Transverse colon (tissue), 4 donors: ENCODE results near the gene RHEB. TPM values are rescaled to one million over a fixed set of nuclear protein-coding genes. Genes with fewer than 3 reads are reported as not detected.

Experiments used
- DNase-seq: peaks from one replicate; pipeline ENCODE4 v3.0.0-alpha.2; 2019
- H3K27ac ChIP-seq, 4 donors: fragments of 200-600 bp; sonication (generic); 2 replicates each; pipeline ENCODE4 v1.5.1; 2016 to 2018; ENCODE audit warnings: inconsistent platforms in 4 of 4
- H3K27me3 ChIP-seq: fragments of 200-600 bp; sonication (generic); 2 replicates; pipeline ENCODE4 v1.5.1; 2017; ENCODE audit warnings: inconsistent platforms
- H3K36me3 ChIP-seq, 4 donors: fragments of 200-600 bp; sonication (generic); 2 replicates each; pipeline ENCODE4 v1.5.1; 2017 to 2019; ENCODE audit warnings: inconsistent platforms in 4 of 4
- H3K4me1 ChIP-seq, 4 donors: fragments of 200-600 bp; sonication (generic); 2 replicates each; pipeline ENCODE4 v1.5.1; 2017 to 2020; ENCODE audit warnings: inconsistent platforms in 4 of 4
- H3K4me3 ChIP-seq, 4 donors: fragments of 200-600 bp; sonication (generic); 1 replicate in 1 of 4; 2 replicates in 3 of 4; pipeline versions ENCODE4 v1.5.1 to v1.6.1; 2017 to 2019; ENCODE audit warnings: inconsistent platforms in 4 of 4
- H3K9me3 ChIP-seq, 2 donors: fragments of 200-600 bp; sonication (generic); 2 replicates each; pipeline ENCODE4 v1.5.1; 2017 to 2019; ENCODE audit warnings: inconsistent platforms in 2 of 2
- CTCF ChIP-seq, 5 experiments: fragments of 200-600 bp in 3 of 5; fragments of 450-650 bp in 2 of 5; sonication (generic) in 3 of 5; IDR thresholded peaks; 1 replicate in 2 of 5; 2 replicates in 3 of 5; pipeline ENCODE4 v1.5.1; 2016 to 2017; ENCODE audit warnings: antibody characterized with exemption in 5 of 5, inconsistent platforms in 3 of 5, mild to moderate bottlenecking in 2 of 5, moderate library complexity in 1 of 5
- EP300 ChIP-seq: sonication (generic); formaldehyde crosslinking; IDR thresholded peaks from one replicate; pipeline ENCODE4 v1.6.1; 2017; ENCODE audit warnings: antibody characterized with exemption, low read depth
- POLR2A ChIP-seq: fragments of 450-650 bp; IDR thresholded peaks from one replicate; pipeline ENCODE4 v1.6.1; 2016; ENCODE audit warnings: antibody characterized with exemption, mild to moderate bottlenecking, moderate library complexity
- POLR2AphosphoS5 ChIP-seq, 3 donors: sonication (generic); formaldehyde crosslinking; IDR thresholded peaks; one replicate each; pipeline ENCODE4 v1.6.1; 2016; ENCODE audit warnings: antibody characterized with exemption in 3 of 3
- WGBS, 2 donors: methylation state at CpG; one replicate each; pipeline ENCODE4 v1.1.5; 2018; ENCODE audit warnings: low coverage in 1 of 2; 5-methylcytosine and 5-hydroxymethylcytosine counted together
- in situ Hi-C, 4 donors: fragments of 200-750 bp; cut with MboI; loops; one replicate each; pipeline versions ENCODE4 v1.15.0 to v1.15.1; 2017; ENCODE audit warnings: low sequenced_read_pairs in 3 of 4, low pct_ligation_motif_present in 1 of 4, low pct_unique_long_range_greater_than_20kb in 1 of 4
- intact Hi-C: fragments of 100-400 bp; cut with DNase I; formaldehyde crosslinking; loops from one replicate; pipeline ENCODE4 v1.15.1; 2023; ENCODE audit warnings: low total_unique reads
- total RNA-seq, 4 donors: library from RNA; depleted of rRNA; stranded (reverse); fragments of >200 nt; gene quantifications; one replicate each; pipeline ENCODE4 v1.1.0, GENCODE V29; 2016

Gene RHEB
- total RNA-seq, 4 donors from 2014 or later, result 12.7 to 70.5 (median 42.8) TPM

- Histone ChIP-seq H3K4me3 (no peak overlapping the region), H3K9me3 (no peaks in the 10 kb centered on the region), H3K27me3 (no peaks in the 10 kb centered on the region), H3K27ac (no peak overlapping the region), H3K4me1 (peaks cover 16 to 54% (median 39%) of the 10 kb centered on the region in 4 donors), H3K36me3 (peaks cover 0 to 9% (median 0%) of the 10 kb centered on the region in 4 donors)
- intact Hi-C loops, result no loop called here
- 68 to 73% methylated on average over 9 to 13 of the region's 13 CpGs for WGBS, 2 donors
- in situ Hi-C loops, result no loop called here
- TF ChIP-seq CTCF (IDR thresholded peaks at IDR 0.05) (no peak), POLR2AphosphoS5 (IDR thresholded peaks at IDR 0.05) (no peak), EP300 (no peak), POLR2A (no peak)
- DNase-seq, result no peak
Observed at GRCh38 chr7:151494298-151495284, 25.1 kb downstream of the RHEB start.

- WGBS, 2 donors, result 97 to 100% methylated on average over 2 to 8 of the region's 8 CpGs
- intact Hi-C loops (no loop called here), in situ Hi-C loops (no loop called here)
- Histone ChIP-seq H3K4me1 (peaks cover 16 to 40% (median 36%) of the 10 kb centered on the region in 4 donors), H3K4me3 (no peak overlapping the region), H3K27ac (no peak overlapping the region), H3K9me3 (no peaks in the 10 kb centered on the region), H3K36me3 (peaks cover 0 to 18% (median 0%) of the 10 kb centered on the region in 4 donors), H3K27me3 (no peaks in the 10 kb centered on the region)
- TF ChIP-seq POLR2A (no peak), CTCF (IDR thresholded peaks at IDR 0.05) (no peak), POLR2AphosphoS5 (IDR thresholded peaks at IDR 0.05) (no peak), EP300 (no peak)
- DNase-seq, result no peak
Observed at GRCh38 chr7:151493083-151493482, 26.6 kb downstream of the RHEB start.

- Histone ChIP-seq H3K27me3 (no peaks in the 10 kb centered on the region), H3K4me1 (peaks cover 16 to 50% (median 36%) of the 10 kb centered on the region in 4 donors), H3K36me3 (peaks cover 0 to 28% (median 0%) of the 10 kb centered on the region in 4 donors), H3K27ac (no peak overlapping the region), H3K9me3 (no peaks in the 10 kb centered on the region), H3K4me3 (no peak overlapping the region)
- no peak for TF ChIP-seq POLR2A
- TF ChIP-seq EP300, result no peak
- no peak for TF ChIP-seq POLR2AphosphoS5 (IDR thresholded peaks at IDR 0.05)
- no peak for TF ChIP-seq CTCF (IDR thresholded peaks at IDR 0.05)
- in situ Hi-C loops (no loop called here), intact Hi-C loops (no loop called here)
- DNase-seq, result no peak
- 68 to 74% methylated on average over 3 of the region's 3 CpGs for WGBS, 2 donors
Observed at GRCh38 chr7:151491859-151492258, 27.8 kb downstream of the RHEB start.

- H3K27ac ChIP-seq, result no peak overlapping the region
- peaks cover 0 to 28% (median 0%) of the 10 kb centered on the region in 4 donors for H3K36me3 ChIP-seq
- H3K4me1 ChIP-seq, result peaks cover 14 to 50% (median 34%) of the 10 kb centered on the region in 4 donors
- TF ChIP-seq EP300, result no peak
- TF ChIP-seq POLR2AphosphoS5 (IDR thresholded peaks at IDR 0.05), result no peak
- TF ChIP-seq CTCF (IDR thresholded peaks at IDR 0.05), result no peak
- no peak for TF ChIP-seq POLR2A
- intact Hi-C loops (no loop called here), in situ Hi-C loops (no loop called here)
- H3K4me3 ChIP-seq, result no peak overlapping the region
- 89 to 100% methylated on average over 2 to 4 of the region's 4 CpGs for WGBS, 2 donors
- no peaks in the 10 kb centered on the region for H3K27me3 ChIP-seq
- DNase-seq, result no peak
- no peaks in the 10 kb centered on the region for H3K9me3 ChIP-seq
Observed at GRCh38 chr7:151490456-151491105, 29.1 kb downstream of the RHEB start.
